ENCODE results near the gene AK2.
"Not testable (repeated sequence)": the region's sequence is repeated elsewhere in the genome, so short reads cannot be mapped to it uniquely, and the experiment has no call there.

The AK2 gene

GRCh38 chr1:33072707-33073106, 36.0 kb upstream of the AK2 start:
- no peaks in the 10 kb centered on the region for H3K9me3 ChIP-seq (ENCODE audit: control insufficient read depth, insufficient read depth, low read depth, low read length)
- no peak overlapping the region for H3K4me3 ChIP-seq (ENCODE audit: low read depth, low read length)
- TF ChIP-seq SCRT1 (tag by site-specific recombination; IDR thresholded peaks at IDR 0.05; ENCODE audit: borderline replicate concordance) (no peak), HOXC10 (CRISPR knock-in tag; IDR thresholded peaks at IDR 0.05) (no peak), ZNF138 (tag by site-specific recombination; IDR thresholded peaks at IDR 0.05; ENCODE audit: borderline replicate concordance) (no peak), ZNF37A (tag by site-specific recombination; IDR thresholded peaks at IDR 0.05) (no peak), ELK4 (IDR thresholded peaks at IDR 0.05; ENCODE audit: borderline replicate concordance, low read depth, low read length) (no peak), MZF1 (tag by site-specific recombination; IDR thresholded peaks at IDR 0.05; ENCODE audit: borderline replicate concordance) (no peak), ZNF837 (tag by site-specific recombination; IDR thresholded peaks at IDR 0.05) (no peak), BCL11A (tag by site-specific recombination; IDR thresholded peaks at IDR 0.05; ENCODE audit: low read depth) (no peak), ZNF843 (tag by site-specific recombination; IDR thresholded peaks at IDR 0.05) (no peak)
- TF ChIP-seq, protein P1, sequence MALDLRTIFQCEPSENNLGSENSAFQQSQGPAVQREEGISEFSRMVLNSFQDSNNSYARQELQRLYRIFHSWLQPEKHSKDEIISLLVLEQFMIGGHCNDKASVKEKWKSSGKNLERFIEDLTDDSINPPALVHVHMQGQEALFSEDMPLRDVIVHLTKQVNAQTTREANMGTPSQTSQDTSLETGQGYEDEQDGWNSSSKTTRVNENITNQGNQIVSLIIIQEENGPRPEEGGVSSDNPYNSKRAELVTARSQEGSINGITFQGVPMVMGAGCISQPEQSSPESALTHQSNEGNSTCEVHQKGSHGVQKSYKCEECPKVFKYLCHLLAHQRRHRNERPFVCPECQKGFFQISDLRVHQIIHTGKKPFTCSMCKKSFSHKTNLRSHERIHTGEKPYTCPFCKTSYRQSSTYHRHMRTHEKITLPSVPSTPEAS (tag by site-specific recombination; IDR thresholded peaks at IDR 0.05) = no peak
- ChIA-PET POLR2A (no interaction called here), CTCF (interaction anchor here (0.6 to 2.6 kb wide), 3 partner anchors 14 to 139 kb away, joined by 3 to 11 read pairs (median 5); no protein-coding TSS in a partner anchor)
- no peaks in the 10 kb centered on the region for H3K4me1 ChIP-seq (ENCODE audit: control insufficient read depth, insufficient read depth, low read length)
- H3K27ac ChIP-seq (ENCODE audit: extremely low read depth, low read depth, low read length) = no peak overlapping the region
- no peaks in the 10 kb centered on the region for H3K36me3 ChIP-seq (ENCODE audit: control insufficient read depth in 2 of 2, insufficient read depth in 1 of 2, low read length in 2 of 2)

DNA sequence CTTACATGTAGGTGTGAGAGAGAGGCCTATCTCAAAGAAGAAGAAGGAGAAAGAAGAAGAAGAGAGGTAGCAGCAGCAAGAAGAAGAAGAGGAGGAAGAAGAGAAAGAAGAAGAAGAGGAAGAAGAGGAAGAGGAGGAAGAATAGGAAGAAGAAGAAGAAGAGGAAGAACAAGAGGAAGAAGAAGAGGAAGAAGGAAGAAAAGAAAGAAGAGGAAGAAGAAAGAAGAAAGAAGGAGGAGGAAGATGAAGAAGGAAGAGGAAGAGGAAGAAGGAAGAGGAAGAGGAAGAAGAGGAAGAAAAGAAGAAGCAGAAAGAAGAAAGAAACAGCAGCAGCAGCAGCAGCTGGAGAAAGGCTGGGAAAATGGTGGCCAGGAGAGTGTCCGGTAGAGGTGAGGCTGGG, 33.9 kb upstream of the AK2 start:
- Histone ChIP-seq H3K9me3 (ENCODE audit: control insufficient read depth, insufficient read depth, low read depth, low read length) (no peaks in the 10 kb centered on the region), H3K27ac (ENCODE audit: extremely low read depth, low read depth, low read length) (no peak overlapping the region), H3K4me1 (ENCODE audit: control insufficient read depth, insufficient read depth, low read length) (no peaks in the 10 kb centered on the region), H3K4me3 (ENCODE audit: low read depth, low read length) (no peak overlapping the region), H3K36me3 (ENCODE audit: control insufficient read depth in 2 of 2, insufficient read depth in 1 of 2, low read length in 2 of 2) (no peaks in the 10 kb centered on the region)
- ChIA-PET POLR2A (interaction anchor here (1.2 kb wide), 1 partner anchor 9 kb away, joined by 4 read pairs; no protein-coding TSS in a partner anchor), CTCF (interaction anchor here (0.6 to 2.0 kb wide), 3 partner anchors 15 to 622 kb away, joined by 3 to 6 read pairs (median 4); no protein-coding TSS in a partner anchor)
- TF ChIP-seq ZNF626 (tag by site-specific recombination; IDR thresholded peaks at IDR 0.05) (no peak), ZNF621 (tag by site-specific recombination; IDR thresholded peaks at IDR 0.05) (0 out of 2 replicates have a peak, but pooled peaks have one; percentile 24), AEBP2 (tag by site-specific recombination; IDR thresholded peaks at IDR 0.05; ENCODE audit: borderline replicate concordance) (no peak), ZNF114 (tag by site-specific recombination; IDR thresholded peaks at IDR 0.05) (peak; percentile 84; the same call in 1 of the 2 replicates), ZNF513 (tag by site-specific recombination; IDR thresholded peaks at IDR 0.05) (peak; percentile 98), OVOL3 (tag by site-specific recombination; IDR thresholded peaks at IDR 0.05) (no peak), ZNF174 (tag by site-specific recombination; IDR thresholded peaks at IDR 0.05) (no peak), ZNF19 (tag by site-specific recombination; IDR thresholded peaks at IDR 0.05; ENCODE audit: low read depth) (no peak), GLI2 (tag by site-specific recombination; IDR thresholded peaks at IDR 0.05; ENCODE audit: borderline replicate concordance, low read depth) (no peak), TRIM28 (IDR thresholded peaks at IDR 0.05; ENCODE audit: borderline replicate concordance, low read length) (no peak), ZNF664 (tag by site-specific recombination; IDR thresholded peaks at IDR 0.05) (no peak), ZNF585B (tag by site-specific recombination; IDR thresholded peaks at IDR 0.05) (no peak), ZNF335 (tag by site-specific recombination; conservative IDR thresholded peaks at IDR 0.05) (no peak), ZNF366 (tag by site-specific recombination; conservative IDR thresholded peaks at IDR 0.05) (peak; percentile 79), REPIN1 (tag by site-specific recombination; IDR thresholded peaks at IDR 0.05; ENCODE audit: low read depth) (no peak)
- TF ChIP-seq, protein P2, sequence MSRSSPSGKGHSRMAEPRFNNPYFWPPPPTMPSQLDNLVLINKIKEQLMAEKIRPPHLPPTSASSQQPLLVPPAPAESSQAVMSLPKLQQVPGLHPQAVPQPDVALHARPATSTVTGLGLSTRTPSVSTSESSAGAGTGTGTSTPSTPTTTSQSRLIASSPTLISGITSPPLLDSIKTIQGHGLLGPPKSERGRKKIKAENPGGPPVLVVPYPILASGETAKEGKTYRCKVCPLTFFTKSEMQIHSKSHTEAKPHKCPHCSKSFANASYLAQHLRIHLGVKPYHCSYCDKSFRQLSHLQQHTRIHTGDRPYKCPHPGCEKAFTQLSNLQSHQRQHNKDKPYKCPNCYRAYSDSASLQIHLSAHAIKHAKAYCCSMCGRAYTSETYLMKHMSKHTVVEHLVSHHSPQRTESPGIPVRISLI (tag by site-specific recombination; IDR thresholded peaks at IDR 0.05) = no peak

DNA sequence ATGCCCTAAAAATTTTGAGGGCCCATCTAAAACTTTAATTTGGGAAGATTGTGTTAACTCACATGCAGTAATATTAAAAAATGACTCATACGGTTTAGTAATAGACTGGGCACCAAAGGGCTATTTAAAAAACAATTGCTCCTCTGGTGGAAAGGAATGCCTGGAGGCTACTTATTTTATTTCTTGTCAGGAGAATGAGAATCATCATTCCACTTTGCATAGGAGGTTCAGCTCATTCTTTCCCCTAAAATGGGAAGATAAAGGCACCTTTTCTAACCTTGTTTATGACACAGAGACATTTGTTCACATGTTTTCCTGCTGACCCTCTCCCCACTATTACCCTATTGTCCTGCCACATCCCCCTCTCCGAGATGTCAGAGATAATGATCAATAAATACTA, 31.4 kb upstream of the AK2 start:
- H3K36me3 ChIP-seq (ENCODE audit: control insufficient read depth in 2 of 2, insufficient read depth in 1 of 2, low read length in 2 of 2); H3K9me3 ChIP-seq (ENCODE audit: control insufficient read depth, insufficient read depth, low read depth, low read length); POLR2A ChIA-PET; H3K4me1 ChIP-seq (ENCODE audit: control insufficient read depth, insufficient read depth, low read length); H3K4me3 ChIP-seq (ENCODE audit: low read depth, low read length); H3K27ac ChIP-seq (ENCODE audit: extremely low read depth, low read depth, low read length): not testable (repeated sequence)
- CTCF ChIA-PET = interaction anchor here (0.5 to 0.9 kb wide), 3 partner anchors 12 to 134 kb away, joined by 3 to 4 read pairs (median 4); no protein-coding TSS in a partner anchor

All from HEK293 (cell line).